GM20000 (cell line): ENCODE measurements around the gene ALG14.
"Not testable (repeated sequence)": the region's sequence is repeated elsewhere in the genome, so short reads cannot be mapped to it uniquely, and the experiment has no call there.

Experiments
- DNase-seq: peaks from one replicate; pipeline ENCODE4 v3.0.0; 2012; ENCODE audit warnings: low spot score
- CTCF ChIP-seq: IDR thresholded peaks from 2 replicates; pipeline ENCODE4 v1.5.1; 2012; ENCODE audit warnings: mild to moderate bottlenecking, control low read depth; ENCODE audit errors: extremely low read depth, missing control alignments

ALG14 gene

GRCh38 chr1:95058974-95059373 is 13.8 kb downstream of the ALG14 start:
- DNase-seq: no peak
- TF ChIP-seq CTCF: no peak

- TF ChIP-seq CTCF: no peak
- DNase-seq: no peak
Measured at GRCh38 chr1:95057351-95057750, 15.4 kb downstream of the ALG14 start.

GRCh38 chr1:95049935-95050334 is 22.8 kb downstream of the ALG14 start:
- TF ChIP-seq CTCF: no peak
- DNase-seq: no peak

- DNase-seq: no peak
- no peak for TF ChIP-seq CTCF
Measured at GRCh38 chr1:95048317-95048716, 24.4 kb downstream of the ALG14 start.

- not testable (repeated sequence) for DNase-seq
Measured at GRCh38 chr1:95047624-95048023, 25.1 kb downstream of the ALG14 start.

- no peak for DNase-seq
- TF ChIP-seq CTCF: no peak
Measured at GRCh38 chr1:95046359-95046758, 26.4 kb downstream of the ALG14 start.

GRCh38 chr1:95043141-95043980 is 29.4 kb downstream of the ALG14 start:
- peak; percentile 75 for DNase-seq
- peak; percentile 87 for TF ChIP-seq CTCF

GRCh38 chr1:95042286-95042685 is 30.5 kb downstream of the ALG14 start:
- DNase-seq: no peak
- TF ChIP-seq CTCF: no peak
